PFSK-1 (cell line): Measurements from ENCODE around the gene MYO1A.

Source experiments
- POLR2AphosphoS5 ChIP-seq: IDR thresholded peaks from 2 replicates; pipeline ENCODE4 v1.6.1; 2012; ENCODE audit warnings: low read depth, mild to moderate bottlenecking, control low read depth, low read length, moderate library complexity
- REST ChIP-seq, 2 experiments: IDR thresholded peaks; 2 replicates each; pipeline versions ENCODE4 v1.6.1 to v1.8.0; 2011 to 2012; ENCODE audit warnings: low read depth in 2 of 2, low read length in 2 of 2, control low read depth in 1 of 2, inconsistent platforms in 1 of 2, mild to moderate bottlenecking in 1 of 2, moderate library complexity in 1 of 2; ENCODE audit not compliant: insufficient read depth in 1 of 2
- TAF1 ChIP-seq: IDR thresholded peaks from 2 replicates; pipeline ENCODE4 v1.6.1; 2012; ENCODE audit warnings: low read length, control low read depth, borderline replicate concordance; ENCODE audit not compliant: insufficient read depth

DNA sequence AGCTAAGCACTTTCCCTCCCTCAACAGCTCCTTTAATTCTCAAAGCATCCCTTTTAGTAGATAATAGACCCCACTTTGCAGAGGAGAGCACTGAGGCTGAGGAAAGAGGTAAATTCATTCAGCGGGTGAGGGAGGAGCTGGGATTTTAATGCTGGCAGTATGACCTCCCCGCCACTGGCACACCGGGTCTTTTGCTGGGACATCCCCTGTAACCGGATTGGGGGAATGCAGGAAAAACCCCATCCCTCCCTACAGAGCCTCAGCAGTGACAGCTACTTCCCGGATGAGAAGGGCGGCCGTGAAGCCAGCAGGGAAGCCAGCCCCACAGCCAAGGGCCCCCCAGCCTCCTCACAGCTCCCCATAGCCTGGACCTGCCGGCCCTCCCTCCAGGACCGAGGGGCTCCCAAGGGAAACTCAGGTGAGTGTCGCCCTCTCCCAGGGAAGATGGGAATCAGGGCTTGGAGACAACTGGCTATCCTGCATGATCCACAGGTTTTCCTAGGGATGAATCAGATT lies 55.6 kb downstream of the MYO1A start:
- no peak for TF ChIP-seq REST (IDR thresholded peaks at IDR 0.05; ENCODE audit: insufficient read depth in 1 of 2, low read depth in 2 of 2, low read length in 2 of 2)
- TF ChIP-seq POLR2AphosphoS5 = no peak
- no peak for TF ChIP-seq TAF1
